HepG2 (cell line): ENCODE results near the gene DSG2. TPM values are rescaled to one million over a fixed set of nuclear protein-coding genes. Genes with fewer than 3 reads are reported as not detected.

Experiments used
- ATAC-seq: fragments of 200-7000 bp; cut with Tn5 transposase; 3 replicates; pipeline ENCODE4 v1.9.1; 2020; ENCODE audit warnings: mild to moderate bottlenecking, moderate library complexity
- BruUV-seq: library from RNA; stranded (reverse); fragments of 400-500 nt; replicated peaks from 2 replicates; lab custom pipeline; 2021; lab: Mats Ljungman, UMichigan
- CTCF ChIA-PET: fragments of 300-600 bp; formaldehyde crosslinking; extraction: SDS; loops from one replicate; lab custom pipeline; 2021; ENCODE audit warnings: low total read pairs, inconsistent platforms, low intra/inter-chr PET ratio; lab: Yijun Ruan, JAX
- POLR2A ChIA-PET: fragments of 350-600 bp; sonication (Branson Sonifier 250); formaldehyde crosslinking; loops from one replicate; lab custom pipeline; 2020; ENCODE audit warnings: antibody characterized with exemption, inconsistent platforms; lab: Yijun Ruan, JAX
- DNase-seq: peaks from one replicate; pipeline ENCODE4 v3.0.0-alpha.2; 2015; ENCODE audit warnings: low spot score
- FAIRE-seq: peaks from 3 replicates; lab custom pipeline; 2011; peaks lifted over from hg19 to GRCh38; lab: Jason Lieb, UNC
- H2AFZ ChIP-seq: one replicate; pipeline ENCODE4 v1.6.1; 2011; ENCODE audit warnings: low read length, inconsistent platforms
- H3K27ac ChIP-seq: fragments of 300-600 bp; 3 replicates; pipeline ENCODE4 v1.8.0; 2011; ENCODE audit warnings: mixed run types, mild to moderate bottlenecking, mixed read lengths, low read length, inconsistent platforms; ENCODE audit not compliant: insufficient read depth; ENCODE audit errors: extremely low read length
- H3K27me3 ChIP-seq, 2 experiments: fragments of 200-600 bp in 1 of 2; 2 replicates in 1 of 2; 3 replicates in 1 of 2; pipeline versions ENCODE4 v1.6.0 to v1.8.0; 2011; ENCODE audit warnings: low read length in 2 of 2, mild to moderate bottlenecking in 2 of 2, moderate library complexity in 2 of 2, inconsistent platforms in 1 of 2; ENCODE audit not compliant: insufficient read depth in 2 of 2, control insufficient read depth in 1 of 2
- H3K36me3 ChIP-seq, 2 experiments: fragments of 200-600 bp in 1 of 2; replicated peaks in 1 of 2; 2 replicates in 1 of 2; 3 replicates in 1 of 2; pipeline versions ENCODE4 v1.5.1 to v1.8.0; 2011; ENCODE audit warnings: low read length in 2 of 2, inconsistent platforms in 1 of 2; ENCODE audit not compliant: insufficient read depth in 2 of 2, control insufficient read depth in 1 of 2
- H3K4me1 ChIP-seq: 2 replicates; pipeline ENCODE4 v1.5.1; 2012; ENCODE audit warnings: low read length, inconsistent platforms; ENCODE audit not compliant: insufficient read depth
- H3K4me2 ChIP-seq: 2 replicates; pipeline ENCODE4 v1.6.0; 2011; ENCODE audit warnings: low read depth, low read length, inconsistent platforms
- H3K4me3 ChIP-seq, 3 experiments: fragments of 200-600 bp in 1 of 3; sonication (generic), shearing (Covaris generic) in 1 of 3; replicated peaks in 1 of 3; 2 replicates each; pipeline ENCODE4 v1.5.1; 2011 to 2016; ENCODE audit warnings: low read length in 3 of 3, inconsistent platforms in 2 of 3, low read depth in 2 of 3, mild to moderate bottlenecking in 2 of 3, control low read depth in 1 of 3, mixed read lengths in 1 of 3; ENCODE audit not compliant: insufficient read depth in 1 of 3
- H3K79me2 ChIP-seq: one replicate; pipeline ENCODE4 v1.6.1; 2011; ENCODE audit warnings: low read length, inconsistent platforms; ENCODE audit not compliant: insufficient read depth
- H3K9ac ChIP-seq: 2 replicates; pipeline ENCODE4 v1.6.0; 2011; ENCODE audit warnings: mild to moderate bottlenecking, low read depth, low read length, inconsistent platforms; ENCODE audit not compliant: insufficient read depth
- H3K9me3 ChIP-seq: 2 replicates; pipeline ENCODE4 v1.5.1; 2012; ENCODE audit warnings: mild to moderate bottlenecking, low read length
- H4K20me1 ChIP-seq: 2 replicates; pipeline ENCODE4 v1.6.0; 2011; ENCODE audit warnings: inconsistent platforms, mild to moderate bottlenecking, low read length, moderate library complexity; ENCODE audit not compliant: insufficient read depth
- AKAP8 ChIP-seq: sonication (generic); formaldehyde crosslinking; IDR thresholded peaks from 2 replicates; pipeline ENCODE4 v1.5.1; 2020; ENCODE audit warnings: mild to moderate bottlenecking, missing genetic modification reagents
- ARHGAP35 ChIP-seq: sonication (generic); formaldehyde crosslinking; IDR thresholded peaks from 2 replicates; pipeline ENCODE4 v1.9.0; 2022; ENCODE audit warnings: mild to moderate bottlenecking, inconsistent platforms, moderate library complexity, missing genetic modification reagents, borderline replicate concordance
- ARNTL ChIP-seq: sonication (generic); formaldehyde crosslinking; IDR thresholded peaks from 2 replicates; pipeline ENCODE4 v1.4.0; 2020; ENCODE audit warnings: mild to moderate bottlenecking, missing genetic modification reagents
- CEBPB ChIP-seq: IDR thresholded peaks from 2 replicates; pipeline ENCODE4 v1.6.1; 2011; ENCODE audit warnings: low read depth, low read length, improper control_type of control experiment, borderline replicate concordance
- CHD2 ChIP-seq: IDR thresholded peaks from 2 replicates; pipeline ENCODE4 v1.6.1; 2011; ENCODE audit warnings: low read depth, low read length, improper control_type of control experiment
- FOXK1 ChIP-seq: sonication (generic); formaldehyde crosslinking; IDR thresholded peaks from 2 replicates; pipeline ENCODE4 v1.4.0; 2020; ENCODE audit warnings: low read depth, missing genetic modification reagents, borderline replicate concordance
- GABPB1 ChIP-seq: IDR thresholded peaks from 2 replicates; pipeline ENCODE4 v1.6.1; 2016; ENCODE audit warnings: mild to moderate bottlenecking, missing genetic modification reagents, moderate library complexity, missing compliant biosample characterization
- KLF6 ChIP-seq: IDR thresholded peaks from 2 replicates; pipeline ENCODE4 v1.8.0; 2016; ENCODE audit warnings: missing biosample characterization, missing genetic modification reagents
- MYC ChIP-seq: sonication (generic); formaldehyde crosslinking; IDR thresholded peaks from 2 replicates; pipeline ENCODE4 v1.9.0; 2021; ENCODE audit warnings: missing genetic modification reagents, borderline replicate concordance
- MZF1 ChIP-seq: sonication (generic); formaldehyde crosslinking; IDR thresholded peaks from 2 replicates; pipeline ENCODE4 v1.8.1; 2023; ENCODE audit warnings: mild to moderate bottlenecking, missing genetic modification reagents, borderline replicate concordance
- PCBP2 ChIP-seq: fragments of 200-400 bp; formaldehyde crosslinking; optimal IDR thresholded peaks from 2 replicates; pipeline ENCODE3; 2018; ENCODE audit warnings: low read length, low read depth; ENCODE audit not compliant: poor library complexity, severe bottlenecking
- RXRB ChIP-seq: IDR thresholded peaks from 2 replicates; pipeline ENCODE4 v1.6.1; 2016; ENCODE audit warnings: borderline replicate concordance, missing genetic modification reagents, missing compliant biosample characterization
- USF2 ChIP-seq, 2 experiments: sonication (generic) in 1 of 2; formaldehyde crosslinking in 1 of 2; IDR thresholded peaks; 2 replicates each; pipeline versions ENCODE4 v1.5.1 to v1.6.1; 2011 to 2020; ENCODE audit warnings: borderline replicate concordance in 1 of 2, low read depth in 1 of 2, low read length in 1 of 2, mild to moderate bottlenecking in 1 of 2, missing genetic modification reagents in 1 of 2, moderate library complexity in 1 of 2
- ZNF263 ChIP-seq: sonication (generic); formaldehyde crosslinking; IDR thresholded peaks from 2 replicates; pipeline ENCODE4 v1.4.0; 2020; ENCODE audit warnings: missing genetic modification reagents
- WGBS: methylation state at CpG from one replicate; pipeline ENCODE4 v1.1.6; 2017; ENCODE audit warnings: low lambda C conversion rate; 5-methylcytosine and 5-hydroxymethylcytosine counted together
- in situ Hi-C: cut with HindIII; loops from 2 replicates; pipeline ENCODE4 v1.10.0; 2017; ENCODE audit warnings: low pct_unique_long_range_greater_than_20kb; ENCODE audit not compliant: extremely low pct_ligation_motif_present
- intact Hi-C: fragments of 100-400 bp; cut with micrococcal nuclease; formaldehyde crosslinking; loops from one replicate; pipeline ENCODE4 v1.10.0; 2022; ENCODE audit not compliant: unreplicated experiment
- polyA plus RNA-seq, 8 experiments: library from polyadenylated mRNA; depleted of rRNA in 3 of 8; stranded (reverse) in 7 of 8; unstranded in 1 of 8; fragments of >200 nt; fragmentation: Illumina TruSeq in 4 of 8; extraction: Trizol in 4 of 8; gene quantifications; 2 replicates each; pipeline versions ENCODE4 v1.2.1 to v1.2.3, GENCODE V29; 2011 to 2016; ENCODE audit warnings: low read depth in 4 of 8, missing spikeins in 1 of 8, mixed read lengths in 1 of 8; ENCODE audit not compliant: insufficient read depth in 1 of 8
- total RNA-seq, 5 experiments: library from RNA; depleted of rRNA; stranded (reverse); fragments of >200 nt; fragmentation: Illumina TruSeq; extraction: Trizol; gene quantifications; 2 replicates each; pipeline ENCODE4 v1.2.3, GENCODE V29; 2016; ENCODE audit warnings: low read depth in 1 of 5
- TF ChIP-seq, protein P1 (sequence below): sonication (generic); formaldehyde crosslinking; IDR thresholded peaks from 2 replicates; pipeline ENCODE4 v1.4.0; 2020; ENCODE audit warnings: mild to moderate bottlenecking, missing genetic modification reagents

DSG2 gene
- total and polyA plus RNA-seq, 2 of the 13 experiments (the other 11 are each of a cell fraction or from before 2014, with no cell fraction given): 23.3 to 66.7 TPM

DNA sequence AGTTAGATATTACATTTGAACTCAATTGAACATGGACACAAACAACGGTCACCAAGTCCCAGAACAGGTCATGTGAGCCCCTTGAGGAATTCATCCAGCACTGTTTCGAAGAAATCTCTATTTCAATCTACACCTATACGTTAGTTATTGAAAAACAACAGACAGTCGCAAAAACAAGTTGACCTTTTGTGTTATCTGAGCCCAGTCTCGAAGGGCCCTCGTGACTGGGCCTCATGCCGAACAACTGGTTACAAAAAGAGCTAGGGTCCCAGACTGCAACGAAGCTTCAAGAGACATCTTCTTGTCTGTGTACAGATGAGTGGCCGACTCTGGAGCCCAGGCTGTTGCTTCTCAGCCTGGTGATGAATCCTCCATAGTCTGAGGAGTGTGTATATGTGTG, 5.3 kb upstream of the DSG2 start:
- H2AFZ ChIP-seq: no peak overlapping the region
- TF ChIP-seq RXRB (CRISPR knock-in tag): no peak
- no peak for TF ChIP-seq CEBPB
- no peak for TF ChIP-seq AKAP8 (CRISPR knock-in tag)
- no peak for TF ChIP-seq ARHGAP35 (CRISPR knock-in tag)
- no peak for TF ChIP-seq MZF1 (CRISPR knock-in tag)
- TF ChIP-seq KLF6: no peak
- no peak for TF ChIP-seq ARNTL
- ChIA-PET CTCF (no interaction called here), POLR2A (no interaction called here)
- intact Hi-C loops (no loop called here), in situ Hi-C loops (no loop called here)
- no peaks in the 10 kb centered on the region for H3K9me3 ChIP-seq
- H3K27me3 ChIP-seq: peaks cover 0 to 5% of the 10 kb centered on the region in 2 experiments; a peak in 2 of 5 replicates
- DNase-seq (no peak), FAIRE-seq (no peak), ATAC-seq (no peak)
- H3K79me2 ChIP-seq: no peaks in the 10 kb centered on the region
- no peaks in the 10 kb centered on the region for H3K36me3 ChIP-seq
- no TSS peak for BruUV-seq
- H3K4me2 ChIP-seq: no peak overlapping the region
- no peak overlapping the region for H3K27ac ChIP-seq
- H3K4me1 ChIP-seq: no peaks in the 10 kb centered on the region
- H3K4me3 ChIP-seq: no peak overlapping the region
- 56% methylated on average over 9 of the region's 9 CpGs for WGBS
- H4K20me1 ChIP-seq: no peaks in the 10 kb centered on the region
- no peak overlapping the region for H3K9ac ChIP-seq

GRCh38 chr18:31493171-31493570, 4.8 kb upstream of the DSG2 start:
- Histone ChIP-seq H2AFZ (no peak overlapping the region), H3K27me3 (no peaks in the 10 kb centered on the region; a peak in 1 of 5 replicates), H4K20me1 (no peaks in the 10 kb centered on the region), H3K4me3 (no peak overlapping the region), H3K9ac (no peak overlapping the region), H3K4me2 (no peak overlapping the region), H3K79me2 (no peaks in the 10 kb centered on the region), H3K36me3 (no peaks in the 10 kb centered on the region), H3K27ac (no peak overlapping the region), H3K4me1 (no peaks in the 10 kb centered on the region), H3K9me3 (no peaks in the 10 kb centered on the region)
- ChIA-PET POLR2A (no interaction called here), CTCF (no interaction called here)
- intact Hi-C loops: no loop called here
- in situ Hi-C loops: no loop called here
- WGBS: 57% methylated on average over 7 of the region's 7 CpGs
- FAIRE-seq (no peak), DNase-seq (no peak), ATAC-seq (no peak)
- BruUV-seq: no TSS peak
- TF ChIP-seq USF2 (IDR thresholded peaks at IDR 0.05; ENCODE audit: low read depth, low read length): no peak
- TF ChIP-seq USF2 (CRISPR knock-in tag; IDR thresholded peaks at IDR 0.05; ENCODE audit: borderline replicate concordance): no peak
- TF ChIP-seq, protein P1, sequence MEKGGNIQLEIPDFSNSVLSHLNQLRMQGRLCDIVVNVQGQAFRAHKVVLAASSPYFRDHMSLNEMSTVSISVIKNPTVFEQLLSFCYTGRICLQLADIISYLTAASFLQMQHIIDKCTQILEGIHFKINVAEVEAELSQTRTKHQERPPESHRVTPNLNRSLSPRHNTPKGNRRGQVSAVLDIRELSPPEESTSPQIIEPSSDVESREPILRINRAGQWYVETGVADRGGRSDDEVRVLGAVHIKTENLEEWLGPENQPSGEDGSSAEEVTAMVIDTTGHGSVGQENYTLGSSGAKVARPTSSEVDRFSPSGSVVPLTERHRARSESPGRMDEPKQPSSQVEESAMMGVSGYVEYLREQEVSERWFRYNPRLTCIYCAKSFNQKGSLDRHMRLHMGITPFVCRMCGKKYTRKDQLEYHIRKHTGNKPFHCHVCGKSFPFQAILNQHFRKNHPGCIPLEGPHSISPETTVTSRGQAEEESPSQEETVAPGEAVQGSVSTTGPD (CRISPR knock-in tag): no peak
- no peak for TF ChIP-seq CHD2
- TF ChIP-seq ZNF263 (CRISPR knock-in tag): no peak
- TF ChIP-seq PCBP2: no peak
- no peak for TF ChIP-seq MYC (CRISPR knock-in tag)
- TF ChIP-seq FOXK1: no peak
- no peak for TF ChIP-seq GABPB1
